AG04450 (cell line): ENCODE data around the gene PERM1. TPM values are rescaled to one million over a fixed set of nuclear protein-coding genes. Genes with fewer than 3 reads are reported as not detected.

Experiments used
- CTCF ChIA-PET: fragments of 300-600, 350-600 bp; formaldehyde crosslinking; extraction: SDS; loops from one replicate; lab custom pipeline; 2022; ENCODE audit warnings: antibody characterized with exemption, inconsistent platforms; lab: Charles Lee
- POLR2A ChIA-PET: fragments of 350-600 bp; formaldehyde crosslinking; extraction: SDS; loops from one replicate; lab custom pipeline; 2021; ENCODE audit warnings: antibody characterized with exemption, inconsistent platforms; lab: Yijun Ruan, JAX
- DNase-seq: peaks from one replicate; pipeline ENCODE4 v3.0.0-alpha.2; 2011; ENCODE audit warnings: low read depth, low spot score
- H3K27ac ChIP-seq: one replicate; pipeline ENCODE4 v1.5.1; 2012; ENCODE audit warnings: low read depth, low read length, control low read depth
- H3K27me3 ChIP-seq: one replicate; pipeline ENCODE4 v1.6.0; 2012; ENCODE audit warnings: low read length; ENCODE audit not compliant: control insufficient read depth, insufficient read depth
- H3K4me3 ChIP-seq: 2 replicates; pipeline ENCODE4 v1.5.1; 2011; ENCODE audit warnings: mild to moderate bottlenecking, low read depth, low read length, control low read depth
- H3K9me3 ChIP-seq: 2 replicates; pipeline ENCODE4 v1.5.1; 2012; ENCODE audit warnings: low read length; ENCODE audit not compliant: control insufficient read depth, insufficient read depth
- polyA plus RNA-seq: library from polyadenylated mRNA; depleted of rRNA; stranded (reverse); fragments of >200 nt; gene quantifications from 2 replicates; pipeline ENCODE4 v1.2.3, GENCODE V29; 2011
- TF ChIP-seq, protein P1 (sequence below): IDR thresholded peaks from 2 replicates; pipeline ENCODE4 v1.5.1; 2011; ENCODE audit warnings: low read depth, low read length, control low read depth, inconsistent platforms

The PERM1 gene
- polyA plus RNA-seq, 1 experiment, result not detected

DNA sequence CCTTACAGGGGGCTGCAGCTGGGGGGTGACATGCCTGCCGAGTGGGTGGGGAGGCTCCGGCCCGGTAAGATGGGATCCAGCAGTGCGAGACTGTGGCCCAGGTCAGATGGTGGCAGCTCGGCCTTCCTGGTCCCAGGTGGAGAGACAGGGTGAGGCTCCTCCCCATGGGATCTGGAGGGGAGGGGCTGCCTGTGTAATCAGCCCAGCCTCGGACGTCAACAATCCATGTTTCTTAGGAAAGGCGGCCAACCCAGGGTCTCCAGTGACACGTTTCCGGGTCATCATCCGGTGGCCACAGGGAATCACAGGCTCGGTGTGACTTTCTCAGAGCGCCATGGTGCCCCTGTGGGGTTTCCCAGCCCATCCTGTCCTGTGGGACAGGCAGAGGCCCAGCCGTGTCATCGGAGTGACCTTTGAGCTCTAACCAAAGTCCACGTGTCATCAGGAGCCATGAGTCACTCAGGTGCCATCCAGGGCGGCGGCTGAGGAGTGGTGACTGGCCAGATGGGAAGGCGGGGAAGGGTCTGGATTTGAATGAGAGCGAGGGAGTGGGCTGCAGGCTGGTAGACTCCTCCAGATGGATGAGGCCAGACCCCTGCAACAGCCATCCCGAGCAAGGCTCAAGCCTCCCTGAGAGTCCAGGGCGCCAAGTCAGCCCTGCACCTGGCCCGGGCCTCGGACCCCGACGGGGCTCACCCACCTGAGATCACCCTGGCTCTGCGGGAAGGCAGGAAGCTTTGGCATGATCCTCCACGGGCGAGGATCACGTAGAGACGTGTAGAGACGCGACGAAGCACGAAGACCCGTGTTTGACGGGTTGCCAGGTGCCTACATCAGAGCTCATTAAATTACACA, 24.6 kb upstream of the PERM1 start:
- no peak for DNase-seq
- Histone ChIP-seq H3K27me3 (no peaks in the 10 kb centered on the region), H3K4me3 (no peak overlapping the region), H3K27ac (no peak overlapping the region), H3K9me3 (peaks cover 3% of the 10 kb centered on the region; the same call in 1 of the 2 replicates)
- CTCF ChIA-PET, result interaction anchor here (0.7 kb wide), 1 partner anchor 13 kb away, joined by 3 read pairs; no protein-coding TSS in a partner anchor
- TF ChIP-seq, protein P1, sequence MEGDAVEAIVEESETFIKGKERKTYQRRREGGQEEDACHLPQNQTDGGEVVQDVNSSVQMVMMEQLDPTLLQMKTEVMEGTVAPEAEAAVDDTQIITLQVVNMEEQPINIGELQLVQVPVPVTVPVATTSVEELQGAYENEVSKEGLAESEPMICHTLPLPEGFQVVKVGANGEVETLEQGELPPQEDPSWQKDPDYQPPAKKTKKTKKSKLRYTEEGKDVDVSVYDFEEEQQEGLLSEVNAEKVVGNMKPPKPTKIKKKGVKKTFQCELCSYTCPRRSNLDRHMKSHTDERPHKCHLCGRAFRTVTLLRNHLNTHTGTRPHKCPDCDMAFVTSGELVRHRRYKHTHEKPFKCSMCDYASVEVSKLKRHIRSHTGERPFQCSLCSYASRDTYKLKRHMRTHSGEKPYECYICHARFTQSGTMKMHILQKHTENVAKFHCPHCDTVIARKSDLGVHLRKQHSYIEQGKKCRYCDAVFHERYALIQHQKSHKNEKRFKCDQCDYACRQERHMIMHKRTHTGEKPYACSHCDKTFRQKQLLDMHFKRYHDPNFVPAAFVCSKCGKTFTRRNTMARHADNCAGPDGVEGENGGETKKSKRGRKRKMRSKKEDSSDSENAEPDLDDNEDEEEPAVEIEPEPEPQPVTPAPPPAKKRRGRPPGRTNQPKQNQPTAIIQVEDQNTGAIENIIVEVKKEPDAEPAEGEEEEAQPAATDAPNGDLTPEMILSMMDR, result no peak
- POLR2A ChIA-PET, result interaction anchor here (1.1 kb wide), 1 partner anchor 13 kb away, joined by 3 read pairs; the partner anchor contains the start of gene AGRN

DNA sequence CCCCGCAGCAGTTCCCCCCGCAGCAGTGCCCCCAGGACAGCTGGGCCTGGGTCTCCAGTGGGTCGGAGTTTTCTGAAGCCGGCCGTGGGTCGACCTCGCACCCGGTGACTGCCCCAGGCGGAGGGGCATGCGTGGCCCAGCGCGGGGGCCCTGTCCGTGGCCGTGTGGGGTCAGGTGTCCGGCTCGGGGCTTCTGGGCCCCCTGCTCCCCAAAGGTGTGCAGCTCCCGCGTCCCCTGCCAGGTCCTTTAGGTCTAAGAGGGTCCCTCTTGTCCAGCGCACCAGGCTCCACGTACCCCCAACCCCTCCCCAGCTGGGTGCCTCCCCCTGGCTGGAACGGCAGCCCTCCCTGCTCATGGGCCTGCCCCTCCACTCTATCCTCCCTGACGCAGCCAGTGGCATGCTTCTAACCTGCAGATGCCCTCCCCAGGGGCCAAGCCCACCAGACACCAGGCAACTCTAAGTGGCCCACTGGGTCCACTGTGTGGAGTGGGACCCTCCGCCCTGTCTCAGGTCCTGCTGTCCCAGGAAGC, 23.9 kb upstream of the PERM1 start:
- no peak for DNase-seq
- CTCF ChIA-PET, result no interaction called here
- Histone ChIP-seq H3K9me3 (no peaks in the 10 kb centered on the region; the same call in 1 of the 2 replicates), H3K27me3 (no peaks in the 10 kb centered on the region), H3K4me3 (no peak overlapping the region), H3K27ac (no peak overlapping the region)
- TF ChIP-seq, protein P1, result no peak
- POLR2A ChIA-PET, result interaction anchor here (1.1 kb wide), 1 partner anchor 14 kb away, joined by 3 read pairs; the partner anchor contains the start of gene AGRN

DNA sequence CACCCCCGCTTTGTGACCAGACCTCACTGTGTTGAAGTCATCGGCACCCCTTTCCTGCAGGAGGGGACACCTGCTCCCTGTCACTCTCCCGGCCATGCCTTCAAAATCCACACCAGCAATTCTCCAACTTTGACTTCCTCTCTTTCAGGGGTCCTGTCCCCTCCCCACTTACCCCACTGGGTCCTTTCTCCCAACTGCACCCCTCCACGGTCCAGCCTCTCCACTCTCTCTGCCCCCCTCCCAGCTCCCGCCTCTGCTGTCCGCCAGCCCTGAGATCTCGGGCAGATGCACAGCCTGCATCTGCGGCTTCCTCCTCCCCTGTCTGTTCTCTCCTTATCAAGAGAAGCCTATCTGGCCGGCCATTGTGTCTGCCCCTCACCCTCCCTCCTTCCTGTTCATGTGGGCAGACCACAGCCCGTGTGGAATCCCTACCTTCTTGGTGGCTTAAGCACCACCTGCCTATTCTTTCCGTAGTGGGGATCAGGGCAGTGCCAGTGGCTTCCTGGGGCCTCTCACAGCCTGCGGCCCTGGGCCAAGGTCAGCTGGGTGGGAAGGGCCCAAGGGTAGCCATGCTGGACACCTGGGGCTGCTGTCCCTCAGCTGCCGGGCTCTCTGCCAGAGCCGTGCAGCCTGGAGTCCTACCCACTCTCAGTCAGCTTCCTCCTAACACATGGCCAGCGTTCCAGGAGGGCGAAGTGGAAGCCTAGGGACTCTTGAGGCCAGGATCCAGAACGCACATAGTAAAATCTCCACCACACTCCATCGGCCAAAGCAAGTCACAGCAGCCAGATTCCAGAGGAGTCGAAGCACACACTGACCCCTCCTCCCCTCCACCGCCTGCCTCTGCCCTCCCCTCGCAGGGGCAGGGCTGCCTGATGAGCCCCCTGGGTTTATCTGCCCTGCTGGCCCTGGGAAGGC, 23.1 kb upstream of the PERM1 start:
- Histone ChIP-seq H3K27me3 (no peaks in the 10 kb centered on the region), H3K27ac (peak overlapping the region; percentile 21), H3K4me3 (no peak overlapping the region), H3K9me3 (no peaks in the 10 kb centered on the region; the same call in 1 of the 2 replicates)
- ChIA-PET CTCF (no interaction called here), POLR2A (interaction anchor here (1.1 kb wide), 1 partner anchor 14 kb away, joined by 3 read pairs; the partner anchor contains the start of gene AGRN)
- DNase-seq, result no peak
- TF ChIP-seq, protein P1, result no peak

DNA sequence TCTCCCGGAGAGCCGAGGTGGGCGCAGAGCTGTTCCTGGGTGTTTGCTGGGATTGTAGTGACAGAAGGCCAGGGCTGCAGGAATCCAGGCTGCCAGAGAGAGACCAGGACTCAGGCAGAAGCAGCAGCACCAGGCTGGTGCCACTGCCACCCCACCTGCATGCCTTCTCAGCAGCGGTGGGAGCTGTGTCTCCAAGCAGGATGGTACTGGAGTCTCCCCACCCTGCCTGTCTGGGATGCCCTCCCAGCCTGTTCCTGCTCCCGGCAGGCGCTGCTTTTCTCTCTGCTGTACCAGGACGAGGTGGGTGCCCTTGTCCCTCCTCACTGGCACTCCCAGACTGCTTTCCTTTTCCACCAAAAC, 22.5 kb upstream of the PERM1 start:
- Histone ChIP-seq H3K27me3 (no peaks in the 10 kb centered on the region), H3K27ac (no peak overlapping the region), H3K4me3 (no peak overlapping the region), H3K9me3 (no peaks in the 10 kb centered on the region; the same call in 1 of the 2 replicates)
- ChIA-PET CTCF (no interaction called here), POLR2A (no interaction called here)
- TF ChIP-seq, protein P1, result no peak
- DNase-seq, result no peak
